ENCODE measurements around the gene LRRC25. TPM values are rescaled to one million over a fixed set of nuclear protein-coding genes. Genes with fewer than 3 reads are reported as not detected.
"Not testable (repeated sequence)": the region's sequence is repeated elsewhere in the genome, so short reads cannot be mapped to it uniquely, and the experiment has no call there.

The LRRC25 gene
- total RNA-seq, 1 donor from 2014 or later, result 0.47 TPM

DNA sequence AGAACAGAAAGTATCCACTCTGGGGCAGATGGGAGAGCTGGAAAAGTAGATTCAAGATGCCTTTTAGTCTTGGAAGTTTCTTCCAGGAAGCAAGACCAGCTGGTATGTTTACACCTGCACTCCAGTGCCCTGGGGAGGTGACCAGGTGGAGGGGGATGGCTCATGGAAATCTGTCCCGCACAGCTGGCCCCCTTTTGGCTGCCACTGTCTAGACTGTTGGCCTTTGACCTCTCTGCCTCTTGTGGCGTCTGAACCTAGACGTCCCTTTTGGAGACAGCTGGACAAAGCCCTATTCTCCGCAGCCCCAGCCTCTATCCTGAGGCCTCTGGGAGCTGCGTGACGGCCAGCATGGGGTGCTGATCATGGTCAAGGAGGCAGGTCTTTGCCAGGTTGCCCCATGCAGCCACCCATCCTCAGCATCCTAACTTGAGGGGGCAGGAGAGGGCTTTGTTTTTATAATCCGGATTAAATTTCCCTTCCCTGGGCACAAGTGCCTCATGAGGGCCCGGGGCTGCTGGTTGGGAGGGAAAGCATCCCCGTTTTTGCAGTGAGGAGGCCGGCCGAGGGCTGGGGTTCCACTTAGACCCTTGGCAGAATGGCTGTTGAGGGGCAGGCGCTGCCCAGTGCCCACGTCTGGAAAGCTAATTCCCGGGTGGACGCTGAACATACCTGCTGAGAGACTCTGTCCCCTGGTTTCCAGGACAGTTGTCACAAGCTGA lies 28.8 kb downstream of the LRRC25 start:
- no peak for ATAC-seq (ENCODE audit: low read depth)
- Mint-ChIP-seq H3K36me3 (ENCODE audit: low read depth) (peaks cover 8% of the 10 kb centered on the region), H3K27ac (no peak overlapping the region), H3K27me3 (no peaks in the 10 kb centered on the region), H3K9me3 (no peaks in the 10 kb centered on the region), H3K4me1 (peaks cover 12% of the 10 kb centered on the region), H3K4me3 (no peak overlapping the region)
- TF ChIP-seq, protein P1, sequence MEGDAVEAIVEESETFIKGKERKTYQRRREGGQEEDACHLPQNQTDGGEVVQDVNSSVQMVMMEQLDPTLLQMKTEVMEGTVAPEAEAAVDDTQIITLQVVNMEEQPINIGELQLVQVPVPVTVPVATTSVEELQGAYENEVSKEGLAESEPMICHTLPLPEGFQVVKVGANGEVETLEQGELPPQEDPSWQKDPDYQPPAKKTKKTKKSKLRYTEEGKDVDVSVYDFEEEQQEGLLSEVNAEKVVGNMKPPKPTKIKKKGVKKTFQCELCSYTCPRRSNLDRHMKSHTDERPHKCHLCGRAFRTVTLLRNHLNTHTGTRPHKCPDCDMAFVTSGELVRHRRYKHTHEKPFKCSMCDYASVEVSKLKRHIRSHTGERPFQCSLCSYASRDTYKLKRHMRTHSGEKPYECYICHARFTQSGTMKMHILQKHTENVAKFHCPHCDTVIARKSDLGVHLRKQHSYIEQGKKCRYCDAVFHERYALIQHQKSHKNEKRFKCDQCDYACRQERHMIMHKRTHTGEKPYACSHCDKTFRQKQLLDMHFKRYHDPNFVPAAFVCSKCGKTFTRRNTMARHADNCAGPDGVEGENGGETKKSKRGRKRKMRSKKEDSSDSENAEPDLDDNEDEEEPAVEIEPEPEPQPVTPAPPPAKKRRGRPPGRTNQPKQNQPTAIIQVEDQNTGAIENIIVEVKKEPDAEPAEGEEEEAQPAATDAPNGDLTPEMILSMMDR (IDR thresholded peaks at IDR 0.05), result no peak
- intact Hi-C loops (cut with micrococcal nuclease), result no loop called here
- ChIA-PET CTCF (no interaction called here), POLR2A (interaction anchor here (0.6 kb wide), 2 partner anchors 56 to 186 kb away, joined by 4 to 6 read pairs; no protein-coding TSS in a partner anchor)
- DNase-seq, result no peak

DNA sequence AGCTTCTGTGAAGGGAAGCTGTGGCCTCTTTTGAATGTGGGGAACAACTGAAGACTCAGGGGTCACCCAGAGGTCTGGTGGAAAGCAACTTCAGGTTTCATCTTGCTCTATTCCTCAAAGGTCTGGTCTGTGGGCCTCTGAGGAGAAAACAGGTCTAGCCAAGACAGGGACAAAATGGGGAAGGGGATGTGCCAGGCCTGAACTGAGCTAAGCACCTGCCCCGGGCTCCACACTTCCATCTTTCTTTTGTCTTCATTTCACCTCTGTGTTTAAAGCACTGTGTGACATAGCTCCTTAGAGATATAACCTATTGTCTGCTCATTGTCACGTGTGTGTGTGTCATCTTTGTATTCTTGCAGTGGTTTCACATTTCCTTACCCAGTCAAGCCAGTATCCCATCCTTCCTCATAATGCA lies 31.4 kb downstream of the LRRC25 start:
- CTCF ChIA-PET, result no interaction called here
- intact Hi-C loops (cut with micrococcal nuclease), result no loop called here
- Mint-ChIP-seq H3K27me3 (no peaks in the 10 kb centered on the region), H3K4me3 (no peak overlapping the region), H3K36me3 (ENCODE audit: low read depth) (peaks cover 20% of the 10 kb centered on the region), H3K27ac (no peak overlapping the region), H3K4me1 (peaks cover 9% of the 10 kb centered on the region), H3K9me3 (no peaks in the 10 kb centered on the region)
- TF ChIP-seq, protein P1 (IDR thresholded peaks at IDR 0.05), result no peak
- POLR2A ChIA-PET, result no interaction called here
- DNase-seq, result no peak
- ATAC-seq (ENCODE audit: low read depth), result no peak

GRCh38 chr19:18364826-18365528 lies 32.4 kb downstream of the LRRC25 start:
- DNase-seq (no peak), ATAC-seq (ENCODE audit: low read depth) (no peak)
- intact Hi-C loops (cut with micrococcal nuclease), result no loop called here
- Mint-ChIP-seq H3K27me3 (no peaks in the 10 kb centered on the region), H3K4me3 (no peak overlapping the region), H3K9me3 (no peaks in the 10 kb centered on the region), H3K36me3 (ENCODE audit: low read depth) (peaks cover 21% of the 10 kb centered on the region), H3K27ac (no peak overlapping the region), H3K4me1 (peaks cover 9% of the 10 kb centered on the region)
- TF ChIP-seq, protein P1 (IDR thresholded peaks at IDR 0.05), result no peak
- ChIA-PET POLR2A (interaction anchor here (0.8 kb wide), 1 partner anchor 1737 kb away, joined by 4 read pairs; no protein-coding TSS in a partner anchor), CTCF (no interaction called here)

- H3K9me3 Mint-ChIP-seq; H3K4me3 Mint-ChIP-seq; H3K4me1 Mint-ChIP-seq; CTCF ChIA-PET; intact Hi-C loops (cut with micrococcal nuclease); DNase-seq; H3K27ac Mint-ChIP-seq; H3K27me3 Mint-ChIP-seq: not testable (repeated sequence)
- POLR2A ChIA-PET, result interaction anchor here (0.8 kb wide), 1 partner anchor 1737 kb away, joined by 4 read pairs; no protein-coding TSS in a partner anchor
- ATAC-seq (ENCODE audit: low read depth), result peak; percentile 5
- peaks cover 28% of the 10 kb centered on the region for H3K36me3 Mint-ChIP-seq (ENCODE audit: low read depth)
These were observed 33.1 kb downstream of the LRRC25 start for GRCh38 chr19:18364277-18364825.

GRCh38 chr19:18363787-18364186 lies 33.6 kb downstream of the LRRC25 start:
- ATAC-seq (ENCODE audit: low read depth), result no peak
- ChIA-PET POLR2A (no interaction called here), CTCF (no interaction called here)
- H3K27ac Mint-ChIP-seq, result no peak overlapping the region
- DNase-seq, result no peak
- intact Hi-C loops (cut with micrococcal nuclease), result no loop called here
- H3K36me3 Mint-ChIP-seq (ENCODE audit: low read depth), result peaks cover 32% of the 10 kb centered on the region
- H3K9me3 Mint-ChIP-seq, result no peaks in the 10 kb centered on the region
- no peak overlapping the region for H3K4me3 Mint-ChIP-seq
- H3K4me1 Mint-ChIP-seq, result peaks cover 9% of the 10 kb centered on the region
- H3K27me3 Mint-ChIP-seq, result no peaks in the 10 kb centered on the region
- TF ChIP-seq, protein P1 (IDR thresholded peaks at IDR 0.05), result no peak
